NCI-H2171 treated with DMSO at 0.1 percent for 48 hours (cell line): ENCODE results near the gene APOBEC3F.
"Not testable (repeated sequence)": the region's sequence is repeated elsewhere in the genome, so short reads cannot be mapped to it uniquely, and the experiment has no call there.

ENCODE experiments used
- DNase-seq: peaks from one replicate; lab custom pipeline; 2025; lab: John Stamatoyannopoulos, UW

APOBEC3F gene

DNA sequence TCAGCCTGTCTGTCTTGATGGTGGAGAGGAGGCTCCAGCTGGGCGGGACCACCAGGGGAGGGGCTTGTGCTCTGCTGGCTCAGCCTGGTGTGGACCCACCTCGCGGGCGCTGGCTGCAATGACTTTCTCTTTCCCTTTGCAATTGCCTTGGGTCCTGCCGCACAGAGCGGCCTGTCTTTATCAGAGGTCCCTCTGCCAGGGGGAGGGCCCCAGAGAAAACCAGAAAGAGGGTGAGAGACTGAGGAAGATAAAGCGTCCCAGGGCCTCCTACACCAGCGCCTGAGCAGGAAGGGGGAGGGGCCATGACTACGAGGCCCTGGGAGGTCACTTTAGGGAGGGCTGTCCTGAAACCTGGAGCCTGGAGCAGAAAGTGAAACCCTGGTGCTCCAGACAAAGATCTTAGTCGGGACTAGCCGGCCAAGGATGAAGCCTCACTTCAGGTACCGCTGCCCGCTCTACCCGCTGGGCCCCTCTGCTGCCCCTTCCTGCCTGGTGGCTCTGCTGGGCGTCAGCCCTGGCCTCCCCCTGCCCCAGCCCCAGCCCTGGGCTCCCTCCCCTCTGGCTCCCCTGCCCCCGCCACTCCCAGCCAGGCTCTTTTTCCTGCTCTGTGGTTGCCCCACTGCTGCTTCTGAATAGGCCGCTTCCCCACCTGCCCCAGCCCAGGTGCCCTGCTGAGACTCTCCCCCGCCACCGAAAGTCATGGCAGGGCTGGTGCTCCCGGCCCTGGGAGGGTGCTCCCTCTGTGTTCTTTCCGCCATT lies at the start of gene APOBEC3F:
APOBEC3F (plus strand) TSS at position 327 of the 759 bp plus-strand sequence; CDS start at position 424, 97 bp downstream.
- peak; percentile 26 for DNase-seq

- peak; percentile 29 for DNase-seq
Measured at GRCh38 chr22:38992871-38993371, 47.7 kb upstream of the APOBEC3F start.

- DNase-seq = no peak
Measured at GRCh38 chr22:38996105-38996504, 44.6 kb upstream of the APOBEC3F start.

GRCh38 chr22:38997518-38997917 lies 43.1 kb upstream of the APOBEC3F start:
- DNase-seq = no peak

DNA sequence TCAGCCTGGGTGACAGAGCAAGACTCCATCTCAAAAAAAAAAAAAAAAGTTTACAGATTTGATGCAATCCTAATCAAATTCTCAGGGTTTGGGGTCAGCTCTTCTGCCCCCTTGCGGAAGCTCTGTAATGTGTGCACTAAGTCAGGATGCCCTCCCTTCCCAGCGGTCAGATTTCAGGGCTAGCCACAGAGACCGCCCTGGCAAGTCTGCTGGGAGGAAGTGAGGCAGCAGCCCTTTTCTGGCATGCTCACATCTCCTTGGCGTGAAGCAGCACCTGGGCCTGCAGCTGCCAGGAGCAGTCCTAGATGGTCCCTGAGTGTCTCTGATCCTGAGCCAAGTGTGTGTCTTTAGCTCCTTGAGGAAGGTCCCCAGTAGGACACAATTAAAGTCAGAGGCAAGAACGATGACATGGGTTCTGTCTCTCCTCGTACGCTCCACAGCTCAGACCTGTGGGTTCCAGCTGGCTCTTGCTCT lies 37.5 kb upstream of the APOBEC3F start:
- DNase-seq = peak; percentile 64

- DNase-seq = no peak
Measured at GRCh38 chr22:39007177-39007576, 33.5 kb upstream of the APOBEC3F start.

GRCh38 chr22:39008271-39008850 lies 32.3 kb upstream of the APOBEC3F start:
- DNase-seq = not testable (repeated sequence)

DNA sequence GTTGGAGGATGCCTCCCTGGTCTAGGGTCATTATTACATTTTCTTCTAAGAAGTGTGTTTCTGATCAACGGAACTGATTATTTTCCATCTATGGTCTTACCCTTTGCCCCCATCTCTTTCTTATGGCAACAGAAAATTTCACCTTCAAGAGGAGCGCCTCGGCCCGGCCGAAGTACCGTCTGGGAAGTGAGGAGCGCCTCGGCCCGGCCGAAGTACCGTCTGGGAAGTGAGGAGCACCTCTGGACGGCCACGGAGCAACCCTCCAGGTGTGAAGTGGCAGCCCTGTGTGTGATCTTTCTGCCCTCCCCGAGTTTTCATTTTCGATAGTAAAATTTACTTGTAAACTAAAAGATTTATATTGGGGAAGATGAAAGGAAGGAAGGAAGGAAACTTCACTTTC lies 29.7 kb upstream of the APOBEC3F start:
- no peak for DNase-seq

GRCh38 chr22:39012533-39013511 lies 27.8 kb upstream of the APOBEC3F start:
- DNase-seq = no peak

- not testable (repeated sequence) for DNase-seq
Measured at GRCh38 chr22:39013561-39013941, 27.1 kb upstream of the APOBEC3F start.

GRCh38 chr22:39013942-39014722 lies 26.5 kb upstream of the APOBEC3F start, which contains the start of gene APOBEC3C:
Gene APOBEC3C, plus strand, starts transcription at chr22:39014257. Its CDS starts 106 bp downstream, at chr22:39014363.
- DNase-seq = no peak

DNA sequence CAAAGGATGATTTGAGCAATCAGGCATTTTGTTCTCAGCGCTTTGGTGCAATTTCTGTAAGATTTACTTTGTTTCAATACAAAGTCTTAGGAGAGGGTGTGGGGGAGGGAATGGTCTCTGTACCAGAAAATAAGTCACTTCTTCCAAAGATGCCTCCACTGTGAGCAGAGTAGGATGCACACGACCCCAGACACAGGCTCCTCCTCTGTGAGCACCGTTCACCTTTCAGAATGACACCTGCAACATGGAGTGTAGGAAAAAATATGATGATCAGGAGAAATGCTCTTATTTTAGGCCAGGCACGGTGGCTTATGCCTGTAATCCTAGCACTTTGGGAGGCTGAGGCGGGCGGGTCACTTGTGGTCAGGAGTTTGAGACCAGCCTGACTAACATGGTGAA lies 25.9 kb upstream of the APOBEC3F start:
- not testable (repeated sequence) for DNase-seq

DNA sequence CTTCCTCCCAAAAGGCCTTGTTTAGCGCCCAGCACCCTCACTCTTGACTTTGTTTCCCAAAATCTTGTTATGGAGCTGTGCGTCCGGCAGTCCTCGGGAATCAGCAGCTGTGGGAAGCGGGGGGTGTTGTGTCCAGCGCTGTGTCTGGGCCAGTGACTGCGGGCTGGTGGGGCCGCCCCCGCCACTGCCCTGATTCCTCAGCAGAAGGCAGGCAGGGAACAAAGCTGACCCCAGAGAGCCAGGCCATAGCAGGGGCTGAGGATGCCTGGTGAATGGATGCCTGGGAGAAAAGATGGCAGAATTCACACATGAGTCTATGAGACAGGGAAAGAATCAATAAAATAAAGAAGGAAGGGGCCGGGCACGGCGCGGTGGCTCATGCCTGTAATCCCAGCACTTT lies 24.1 kb upstream of the APOBEC3F start:
- DNase-seq = no peak

- no peak for DNase-seq
Measured at GRCh38 chr22:39017596-39018365, 22.9 kb upstream of the APOBEC3F start.

GRCh38 chr22:39020021-39020651 lies 20.5 kb upstream of the APOBEC3F start:
- not testable (repeated sequence) for DNase-seq

- no peak for DNase-seq
Measured at GRCh38 chr22:39021552-39022250, 19.0 kb upstream of the APOBEC3F start.

GRCh38 chr22:39024519-39025308 lies 15.9 kb upstream of the APOBEC3F start:
- no peak for DNase-seq

GRCh38 chr22:39026509-39027150 lies 14.0 kb upstream of the APOBEC3F start:
- no peak for DNase-seq
